Upper lobe of right lung (tissue), 1 donor: ENCODE results near the gene IL6R. TPM values are rescaled to one million over a fixed set of nuclear protein-coding genes. Genes with fewer than 3 reads are reported as not detected.

Source experiments
- ATAC-seq: fragments of 200-7000 bp; cut with Tn5 transposase; one replicate; pipeline ENCODE4 v1.9.1; 2020; ENCODE audit warnings: mild to moderate bottlenecking, moderate library complexity
- DNase-seq: peaks from one replicate; pipeline ENCODE4 v3.0.0-alpha.2; 2020
- H3K27ac ChIP-seq: fragments of 200-600 bp; one replicate; pipeline ENCODE4 v1.8.0; 2022
- H3K27me3 ChIP-seq: fragments of 200-600 bp; one replicate; pipeline ENCODE4 v1.8.0; 2022; ENCODE audit warnings: mild to moderate bottlenecking
- H3K36me3 ChIP-seq: fragments of 200-600 bp; one replicate; pipeline ENCODE4 v1.8.0; 2022
- H3K4me1 ChIP-seq: fragments of 200-600 bp; one replicate; pipeline ENCODE4 v1.8.0; 2022
- H3K4me3 ChIP-seq: fragments of 200-600 bp; one replicate; pipeline ENCODE4 v1.8.0; 2022; ENCODE audit warnings: mild to moderate bottlenecking
- H3K9me3 ChIP-seq: fragments of 200-600 bp; one replicate; pipeline ENCODE4 v1.8.0; 2022
- CTCF ChIP-seq: fragments of 200-600 bp; IDR thresholded peaks from one replicate; pipeline ENCODE4 v1.8.0; 2022; ENCODE audit warnings: antibody characterized with exemption
- intact Hi-C: fragments of 100-400 bp; cut with DNase I; formaldehyde crosslinking; loops from one replicate; pipeline ENCODE4 v1.11.0; 2022
- total RNA-seq: library from RNA; stranded (reverse); fragmentation: NEBNext Ultra II Directional; extraction: Animal tissue kit (Norgen Biotek cat#: 25700); gene quantifications from one replicate; pipeline ENCODE4 v1.2.1, GENCODE V29; 2021
- donor health status: DM: no; HTN: yes; CAD: no; lungs with severe emphysema.

The IL6R gene
- total RNA-seq, 1 donor from 2014 or later = 60.2 TPM

GRCh38 chr1:154404511-154404931 is 622 bp upstream of the IL6R start:
- H3K9me3 ChIP-seq = no peaks in the 10 kb centered on the region
- no peaks in the 10 kb centered on the region for H3K36me3 ChIP-seq
- TF ChIP-seq CTCF = no peak
- H3K27me3 ChIP-seq = no peaks in the 10 kb centered on the region
- intact Hi-C loops = no loop called here
- peak overlapping the region; percentile 72 for H3K4me3 ChIP-seq
- DNase-seq (peak; percentile 51), ATAC-seq (no peak)
- H3K27ac ChIP-seq = peak overlapping the region; percentile 99
- H3K4me1 ChIP-seq = peaks cover 40% of the 10 kb centered on the region

GRCh38 chr1:154405747-154406571 is 816 bp downstream of the IL6R start:
- DNase-seq (peak; percentile 88), ATAC-seq (peak; percentile 60)
- Histone ChIP-seq H3K9me3 (no peaks in the 10 kb centered on the region), H3K36me3 (no peaks in the 10 kb centered on the region), H3K4me3 (peak overlapping the region; percentile 72), H3K27ac (peak overlapping the region; percentile 99), H3K4me1 (peaks cover 54% of the 10 kb centered on the region), H3K27me3 (no peaks in the 10 kb centered on the region)
- intact Hi-C loops = no loop called here
- peak; percentile 52 for TF ChIP-seq CTCF

GRCh38 chr1:154406572-154406879 is 1.4 kb downstream of the IL6R start:
- H3K27ac ChIP-seq = peak overlapping the region; percentile 99
- no peak for TF ChIP-seq CTCF
- no peaks in the 10 kb centered on the region for H3K9me3 ChIP-seq
- no peaks in the 10 kb centered on the region for H3K36me3 ChIP-seq
- ATAC-seq = no peak
- intact Hi-C loops = no loop called here
- H3K27me3 ChIP-seq = no peaks in the 10 kb centered on the region
- H3K4me3 ChIP-seq = peak overlapping the region; percentile 72
- DNase-seq = no peak
- H3K4me1 ChIP-seq = peaks cover 55% of the 10 kb centered on the region

- Histone ChIP-seq H3K9me3 (no peaks in the 10 kb centered on the region), H3K4me3 (peak overlapping the region; percentile 72), H3K36me3 (no peaks in the 10 kb centered on the region), H3K4me1 (peaks cover 55% of the 10 kb centered on the region), H3K27me3 (no peaks in the 10 kb centered on the region), H3K27ac (peak overlapping the region; percentile 99)
- peak; percentile 70 for DNase-seq
- TF ChIP-seq CTCF = no peak
- no peak for ATAC-seq
- intact Hi-C loops = no loop called here
Measured at GRCh38 chr1:154406886-154407197, 1.7 kb downstream of the IL6R start.

- intact Hi-C loops = no loop called here
- no peak for TF ChIP-seq CTCF
- peak; percentile 87 for DNase-seq
- no peaks in the 10 kb centered on the region for H3K27me3 ChIP-seq
- ATAC-seq = peak; percentile 42
- H3K4me1 ChIP-seq = peaks cover 55% of the 10 kb centered on the region
- H3K27ac ChIP-seq = peak overlapping the region; percentile 99
- H3K36me3 ChIP-seq = no peaks in the 10 kb centered on the region
- H3K9me3 ChIP-seq = no peaks in the 10 kb centered on the region
- peak overlapping the region; percentile 72 for H3K4me3 ChIP-seq
Measured at GRCh38 chr1:154407198-154408091, 2.3 kb downstream of the IL6R start.
